ENCODE data around the gene OTP. TPM values are rescaled to one million over a fixed set of nuclear protein-coding genes. Genes with fewer than 3 reads are reported as not detected.
"Not testable (repeated sequence)": the region's sequence is repeated elsewhere in the genome, so short reads cannot be mapped to it uniquely, and the experiment has no call there.

The OTP gene
- total and polyA plus RNA-seq, 2 donors (not counting 1 experiment from before 2014, with no cell fraction given): not detected

GRCh38 chr5:77590347-77590746, 48.2 kb downstream of the OTP start:
- H3K4me1 ChIP-seq (ENCODE audit: control insufficient read depth, extremely low read depth, insufficient read depth, low read length): no peaks in the 10 kb centered on the region
- H2AFZ ChIP-seq (ENCODE audit: low read length): no peak overlapping the region
- H3K9me3 ChIP-seq (ENCODE audit: control insufficient read depth, insufficient read depth, low read depth, low read length): no peaks in the 10 kb centered on the region
- H3K4me2 ChIP-seq (ENCODE audit: extremely low read depth, insufficient read depth, low read length): no peak overlapping the region
- peaks cover 2% of the 10 kb centered on the region for H3K27me3 ChIP-seq (ENCODE audit: control insufficient read depth, insufficient read depth, low read length)
- H3K27ac ChIP-seq (ENCODE audit: insufficient read depth, low read length): no peak overlapping the region
- H3K79me2 ChIP-seq (ENCODE audit: control insufficient read depth, insufficient read depth, low read length): no peaks in the 10 kb centered on the region
- no peak for DNase-seq (ENCODE audit: low read depth in 2 of 2)
- H3K4me3 ChIP-seq (replicated peaks in 1 of 4; ENCODE audit: control extremely low read depth in 1 of 4, insufficient read depth in 1 of 4, low read depth in 3 of 4, low read length in 4 of 4): no peak overlapping the region
- no peak overlapping the region for H3K9ac ChIP-seq (ENCODE audit: insufficient read depth, low read length)
- no peaks in the 10 kb centered on the region for H3K36me3 ChIP-seq (ENCODE audit: control insufficient read depth, insufficient read depth, low read length)
- TF ChIP-seq EZH2 (IDR thresholded peaks at IDR 0.05; ENCODE audit: low read length, missing control alignments): no peak
- TF ChIP-seq CTCF (conservative IDR thresholded peaks at IDR 0.05 in 1 of 2, IDR thresholded peaks at IDR 0.05 in 1 of 2; ENCODE audit: low read depth in 1 of 2, low read length in 2 of 2): no peak
- no peaks in the 10 kb centered on the region for H4K20me1 ChIP-seq (ENCODE audit: control insufficient read depth, extremely low read depth, insufficient read depth, low read length)

GRCh38 chr5:77588175-77588574, 50.3 kb downstream of the OTP start:
- Histone ChIP-seq H3K9me3 (ENCODE audit: control insufficient read depth, insufficient read depth, low read depth, low read length) (no peaks in the 10 kb centered on the region), H3K4me3 (replicated peaks in 1 of 4; ENCODE audit: control extremely low read depth in 1 of 4, insufficient read depth in 1 of 4, low read depth in 3 of 4, low read length in 4 of 4) (no peak overlapping the region), H3K79me2 (ENCODE audit: control insufficient read depth, insufficient read depth, low read length) (no peaks in the 10 kb centered on the region), H3K4me1 (ENCODE audit: control insufficient read depth, extremely low read depth, insufficient read depth, low read length) (no peaks in the 10 kb centered on the region), H3K4me2 (ENCODE audit: extremely low read depth, insufficient read depth, low read length) (no peak overlapping the region), H3K36me3 (ENCODE audit: control insufficient read depth, insufficient read depth, low read length) (no peaks in the 10 kb centered on the region), H3K27me3 (ENCODE audit: control insufficient read depth, insufficient read depth, low read length) (peaks cover 2% of the 10 kb centered on the region), H2AFZ (ENCODE audit: low read length) (no peak overlapping the region), H3K9ac (ENCODE audit: insufficient read depth, low read length) (no peak overlapping the region), H3K27ac (ENCODE audit: insufficient read depth, low read length) (no peak overlapping the region), H4K20me1 (ENCODE audit: control insufficient read depth, extremely low read depth, insufficient read depth, low read length) (no peaks in the 10 kb centered on the region)
- TF ChIP-seq EZH2 (IDR thresholded peaks at IDR 0.05; ENCODE audit: low read length, missing control alignments) (no peak), CTCF (conservative IDR thresholded peaks at IDR 0.05 in 1 of 2, IDR thresholded peaks at IDR 0.05 in 1 of 2; ENCODE audit: low read depth in 1 of 2, low read length in 2 of 2) (no peak)
- DNase-seq (ENCODE audit: low read depth in 2 of 2): no peak

- H3K27ac ChIP-seq (ENCODE audit: insufficient read depth, low read length): no peak overlapping the region
- H3K79me2 ChIP-seq (ENCODE audit: control insufficient read depth, insufficient read depth, low read length): no peaks in the 10 kb centered on the region
- no peak overlapping the region for H3K9ac ChIP-seq (ENCODE audit: insufficient read depth, low read length)
- no peak for TF ChIP-seq CTCF (conservative IDR thresholded peaks at IDR 0.05 in 1 of 2, IDR thresholded peaks at IDR 0.05 in 1 of 2; ENCODE audit: low read depth in 1 of 2, low read length in 2 of 2)
- TF ChIP-seq EZH2 (IDR thresholded peaks at IDR 0.05; ENCODE audit: low read length, missing control alignments): no peak
- H3K4me3 ChIP-seq (replicated peaks in 1 of 4; ENCODE audit: control extremely low read depth in 1 of 4, insufficient read depth in 1 of 4, low read depth in 3 of 4, low read length in 4 of 4): no peak overlapping the region
- no peaks in the 10 kb centered on the region for H3K27me3 ChIP-seq (ENCODE audit: control insufficient read depth, insufficient read depth, low read length)
- H3K36me3 ChIP-seq (ENCODE audit: control insufficient read depth, insufficient read depth, low read length): no peaks in the 10 kb centered on the region
- H4K20me1 ChIP-seq (ENCODE audit: control insufficient read depth, extremely low read depth, insufficient read depth, low read length): no peaks in the 10 kb centered on the region
- H3K9me3 ChIP-seq (ENCODE audit: control insufficient read depth, insufficient read depth, low read depth, low read length): no peaks in the 10 kb centered on the region
- no peaks in the 10 kb centered on the region for H3K4me1 ChIP-seq (ENCODE audit: control insufficient read depth, extremely low read depth, insufficient read depth, low read length)
- H3K4me2 ChIP-seq (ENCODE audit: extremely low read depth, insufficient read depth, low read length): no peak overlapping the region
- DNase-seq (ENCODE audit: low read depth in 2 of 2): no peak
- H2AFZ ChIP-seq (ENCODE audit: low read length): no peak overlapping the region
Observed at GRCh38 chr5:77586101-77586500, 52.4 kb downstream of the OTP start.

GRCh38 chr5:77582143-77582542, 56.4 kb downstream of the OTP start:
- DNase-seq (ENCODE audit: low read depth in 2 of 2); H3K9ac ChIP-seq (ENCODE audit: insufficient read depth, low read length); H3K27ac ChIP-seq (ENCODE audit: insufficient read depth, low read length); H3K79me2 ChIP-seq (ENCODE audit: control insufficient read depth, insufficient read depth, low read length); H3K27me3 ChIP-seq (ENCODE audit: control insufficient read depth, insufficient read depth, low read length); H3K4me1 ChIP-seq (ENCODE audit: control insufficient read depth, extremely low read depth, insufficient read depth, low read length); H2AFZ ChIP-seq (ENCODE audit: low read length); H3K9me3 ChIP-seq (ENCODE audit: control insufficient read depth, insufficient read depth, low read depth, low read length); H3K36me3 ChIP-seq (ENCODE audit: control insufficient read depth, insufficient read depth, low read length); H3K4me2 ChIP-seq (ENCODE audit: extremely low read depth, insufficient read depth, low read length); H3K4me3 ChIP-seq (replicated peaks in 1 of 4; ENCODE audit: control extremely low read depth in 1 of 4, insufficient read depth in 1 of 4, low read depth in 3 of 4, low read length in 4 of 4); H4K20me1 ChIP-seq (ENCODE audit: control insufficient read depth, extremely low read depth, insufficient read depth, low read length): not testable (repeated sequence)
